ENCODE data around the gene GAR1.
"Not testable (repeated sequence)": the region's sequence is repeated elsewhere in the genome, so short reads cannot be mapped to it uniquely, and the experiment has no call there.

Gene GAR1

GRCh38 chr4:109846395-109847098 lies 31.0 kb downstream of the GAR1 start:
- H3K4me3 ChIP-seq (ENCODE audit: low read length) = no peak overlapping the region
- no peaks in the 10 kb centered on the region for H3K4me1 ChIP-seq (ENCODE audit: control insufficient read depth, insufficient read depth, low read length)
- DNase-seq (ENCODE audit: low read depth, low spot score) = no peak
- no peaks in the 10 kb centered on the region for H3K9me3 ChIP-seq (ENCODE audit: control insufficient read depth, insufficient read depth, low read length)
- H3K27ac ChIP-seq (ENCODE audit: low read length) = no peak overlapping the region
- H3K36me3 ChIP-seq (ENCODE audit: control insufficient read depth, insufficient read depth, low read length) = no peaks in the 10 kb centered on the region
- H3K27me3 ChIP-seq (ENCODE audit: control insufficient read depth, insufficient read depth, low read length) = no peaks in the 10 kb centered on the region
- WGBS (ENCODE audit: insufficient coverage, insufficient read length) = no CpG with 5 or more reads among the region's 6 CpGs

DNA sequence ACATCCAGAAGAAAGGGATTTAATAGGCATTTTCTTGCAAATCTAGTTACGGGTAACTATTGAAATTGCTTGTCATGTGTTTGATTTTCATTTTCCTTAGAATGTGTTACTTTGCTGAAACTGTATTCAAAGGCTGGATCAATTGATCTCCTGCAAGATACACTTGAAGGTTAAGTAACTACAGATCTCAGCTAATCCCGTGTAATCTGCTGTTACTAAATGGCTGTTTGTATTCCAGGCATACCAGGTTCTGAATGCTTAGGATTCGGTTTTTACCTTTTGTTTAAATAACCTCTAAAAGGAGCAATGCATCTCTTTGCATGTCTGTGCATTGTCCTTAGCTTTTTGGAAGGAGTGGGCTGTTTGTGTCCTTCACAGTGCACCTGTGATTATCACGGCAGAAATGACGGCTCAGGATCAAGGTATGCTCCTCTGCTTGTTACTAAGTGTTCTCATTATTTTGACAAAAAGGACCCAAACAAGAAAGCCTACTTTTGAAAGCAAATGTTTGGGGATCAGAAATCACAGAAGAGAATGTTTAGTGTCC lies 32.4 kb downstream of the GAR1 start, which contains the start of gene LRIT3:
LRIT3 (plus strand) TSS at position 212 of the 547 bp plus-strand sequence; CDS start at position 307, 95 bp downstream.
- Histone ChIP-seq H3K27me3 (ENCODE audit: control insufficient read depth, insufficient read depth, low read length) (no peaks in the 10 kb centered on the region), H3K27ac (ENCODE audit: low read length) (no peak within 1 kb of the TSS), H3K4me1 (ENCODE audit: control insufficient read depth, insufficient read depth, low read length) (no peaks in the 10 kb centered on the region), H3K36me3 (ENCODE audit: control insufficient read depth, insufficient read depth, low read length) (no peaks in the 10 kb centered on the region), H3K4me3 (ENCODE audit: low read length) (no peak within 1 kb of the TSS), H3K9me3 (ENCODE audit: control insufficient read depth, insufficient read depth, low read length) (no peaks in the 10 kb centered on the region)
- DNase-seq (ENCODE audit: low read depth, low spot score) = no peak
- WGBS (ENCODE audit: insufficient coverage, insufficient read length) = no CpG with 5 or more reads among the region's 5 CpGs

- H3K4me3 ChIP-seq (ENCODE audit: low read length) = no peak overlapping the region
Measured at GRCh38 chr4:109848501-109848900, 32.9 kb downstream of the GAR1 start.

DNA sequence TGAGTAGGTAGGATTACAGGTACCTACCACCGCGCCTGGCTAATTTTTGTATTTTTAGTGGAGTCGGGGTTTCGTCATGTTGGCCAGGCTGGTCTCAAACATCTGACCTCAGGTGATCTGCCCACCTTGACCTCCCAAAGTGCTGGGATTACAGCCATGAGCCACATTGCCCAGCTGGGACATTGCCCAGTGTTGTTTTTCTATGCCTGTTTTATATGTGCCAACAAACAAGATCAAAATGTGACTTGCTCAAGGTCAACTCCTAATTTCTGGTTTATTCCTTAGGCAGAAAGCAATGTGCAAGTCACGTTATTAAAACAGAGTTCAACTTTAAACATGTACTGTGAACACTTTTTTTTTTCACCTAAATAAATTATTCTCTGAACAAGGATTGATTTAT lies 35.0 kb downstream of the GAR1 start:
- H3K4me3 ChIP-seq (ENCODE audit: low read length) = no peak overlapping the region
- H3K27ac ChIP-seq (ENCODE audit: low read length) = no peak overlapping the region
- WGBS (ENCODE audit: insufficient coverage, insufficient read length) = no CpG with 5 or more reads among the region's 5 CpGs
- H3K9me3 ChIP-seq (ENCODE audit: control insufficient read depth, insufficient read depth, low read length) = no peaks in the 10 kb centered on the region
- H3K36me3 ChIP-seq (ENCODE audit: control insufficient read depth, insufficient read depth, low read length) = no peaks in the 10 kb centered on the region
- H3K27me3 ChIP-seq (ENCODE audit: control insufficient read depth, insufficient read depth, low read length) = no peaks in the 10 kb centered on the region
- no peaks in the 10 kb centered on the region for H3K4me1 ChIP-seq (ENCODE audit: control insufficient read depth, insufficient read depth, low read length)
- no peak for DNase-seq (ENCODE audit: low read depth, low spot score)

More at GRCh38 chr4:109848501-109848900, 32.9 kb downstream of the GAR1 start:
- Histone ChIP-seq H3K27me3 (ENCODE audit: control insufficient read depth, insufficient read depth, low read length) (no peaks in the 10 kb centered on the region), H3K9me3 (ENCODE audit: control insufficient read depth, insufficient read depth, low read length) (no peaks in the 10 kb centered on the region), H3K27ac (ENCODE audit: low read length) (no peak overlapping the region), H3K36me3 (ENCODE audit: control insufficient read depth, insufficient read depth, low read length) (no peaks in the 10 kb centered on the region), H3K4me1 (ENCODE audit: control insufficient read depth, insufficient read depth, low read length) (no peaks in the 10 kb centered on the region)
- WGBS (ENCODE audit: insufficient coverage, insufficient read length) = no CpG with 5 or more reads among the region's 2 CpGs
- no peak for DNase-seq (ENCODE audit: low read depth, low spot score)

GRCh38 chr4:109859426-109860300 lies 44.1 kb downstream of the GAR1 start:
- H3K27me3 ChIP-seq (ENCODE audit: control insufficient read depth, insufficient read depth, low read length) = not testable (repeated sequence)
- WGBS (ENCODE audit: insufficient coverage, insufficient read length) = no CpG with 5 or more reads among the region's 4 CpGs

GRCh38 chr4:109861271-109861670 lies 45.7 kb downstream of the GAR1 start:
- no peak overlapping the region for H3K27ac ChIP-seq (ENCODE audit: low read length)
- H3K36me3 ChIP-seq (ENCODE audit: control insufficient read depth, insufficient read depth, low read length) = no peaks in the 10 kb centered on the region
- no peaks in the 10 kb centered on the region for H3K9me3 ChIP-seq (ENCODE audit: control insufficient read depth, insufficient read depth, low read length)
- no peak overlapping the region for H3K4me3 ChIP-seq (ENCODE audit: low read length)
- no peaks in the 10 kb centered on the region for H3K27me3 ChIP-seq (ENCODE audit: control insufficient read depth, insufficient read depth, low read length)
- no CpG with 5 or more reads among the region's 2 CpGs for WGBS (ENCODE audit: insufficient coverage, insufficient read length)
- H3K4me1 ChIP-seq (ENCODE audit: control insufficient read depth, insufficient read depth, low read length) = no peaks in the 10 kb centered on the region
- DNase-seq (ENCODE audit: low read depth, low spot score) = no peak

More at GRCh38 chr4:109859426-109860300, 44.1 kb downstream of the GAR1 start:
- DNase-seq (ENCODE audit: low read depth, low spot score); H3K4me1 ChIP-seq (ENCODE audit: control insufficient read depth, insufficient read depth, low read length); H3K27ac ChIP-seq (ENCODE audit: low read length); H3K9me3 ChIP-seq (ENCODE audit: control insufficient read depth, insufficient read depth, low read length); H3K4me3 ChIP-seq (ENCODE audit: low read length); H3K36me3 ChIP-seq (ENCODE audit: control insufficient read depth, insufficient read depth, low read length): not testable (repeated sequence)

DNA sequence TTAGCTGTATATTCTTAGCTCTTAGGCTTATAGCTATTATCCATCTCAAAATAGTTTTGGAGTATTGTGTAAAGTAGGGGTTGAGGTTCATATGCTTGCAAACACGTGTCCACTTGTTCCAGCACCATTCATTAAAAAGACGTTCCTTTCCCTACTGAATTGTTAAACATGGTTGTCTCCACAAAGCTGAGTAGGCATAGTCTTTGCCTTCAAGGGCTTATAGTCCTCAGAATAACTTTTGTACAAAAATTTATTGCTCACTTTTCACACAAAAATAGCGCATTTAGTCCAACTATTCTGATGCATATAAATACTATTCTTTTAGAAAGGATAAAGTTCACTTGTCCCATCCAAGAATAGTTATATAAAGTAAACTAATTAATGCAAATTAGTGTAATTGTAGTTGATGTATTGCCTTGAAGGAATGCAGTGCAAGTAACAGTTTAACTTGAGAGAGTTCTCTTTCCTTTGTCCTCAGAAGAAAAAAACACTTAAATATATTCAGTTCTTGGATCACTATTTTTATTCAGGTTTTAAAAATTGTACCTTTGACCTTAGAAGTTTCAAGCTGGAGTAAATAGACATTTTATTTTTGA lies 46.5 kb downstream of the GAR1 start:
- Histone ChIP-seq H3K4me3 (ENCODE audit: low read length) (no peak overlapping the region), H3K27ac (ENCODE audit: low read length) (no peak overlapping the region), H3K9me3 (ENCODE audit: control insufficient read depth, insufficient read depth, low read length) (no peaks in the 10 kb centered on the region), H3K4me1 (ENCODE audit: control insufficient read depth, insufficient read depth, low read length) (no peaks in the 10 kb centered on the region), H3K27me3 (ENCODE audit: control insufficient read depth, insufficient read depth, low read length) (no peaks in the 10 kb centered on the region), H3K36me3 (ENCODE audit: control insufficient read depth, insufficient read depth, low read length) (no peaks in the 10 kb centered on the region)
- no peak for DNase-seq (ENCODE audit: low read depth, low spot score)
- no CpG with 5 or more reads among the region's 3 CpGs for WGBS (ENCODE audit: insufficient coverage, insufficient read length)

DNA sequence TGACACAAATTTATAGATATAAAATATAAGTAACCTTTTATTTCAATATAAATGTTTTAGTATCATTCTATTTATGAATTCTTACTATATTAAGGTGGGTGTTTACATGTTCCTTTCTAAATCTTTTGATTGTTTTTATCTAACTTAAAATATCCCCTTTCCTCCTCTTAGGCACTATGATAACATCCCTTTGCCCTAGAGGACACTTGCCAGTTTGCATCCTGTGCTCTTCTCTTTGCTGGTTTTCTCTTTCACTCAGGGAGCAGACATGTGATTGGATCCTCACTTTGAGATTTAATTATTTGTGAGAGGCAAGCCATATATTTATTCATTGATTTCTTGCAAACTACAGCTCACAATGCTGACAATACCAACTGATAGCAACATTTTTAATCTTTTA lies 48.6 kb downstream of the GAR1 start:
- Histone ChIP-seq H3K9me3 (ENCODE audit: control insufficient read depth, insufficient read depth, low read length) (no peaks in the 10 kb centered on the region), H3K4me1 (ENCODE audit: control insufficient read depth, insufficient read depth, low read length) (no peaks in the 10 kb centered on the region), H3K4me3 (ENCODE audit: low read length) (no peak overlapping the region), H3K36me3 (ENCODE audit: control insufficient read depth, insufficient read depth, low read length) (no peaks in the 10 kb centered on the region), H3K27ac (ENCODE audit: low read length) (no peak overlapping the region), H3K27me3 (ENCODE audit: control insufficient read depth, insufficient read depth, low read length) (no peaks in the 10 kb centered on the region)
- DNase-seq (ENCODE audit: low read depth, low spot score) = no peak

DNA sequence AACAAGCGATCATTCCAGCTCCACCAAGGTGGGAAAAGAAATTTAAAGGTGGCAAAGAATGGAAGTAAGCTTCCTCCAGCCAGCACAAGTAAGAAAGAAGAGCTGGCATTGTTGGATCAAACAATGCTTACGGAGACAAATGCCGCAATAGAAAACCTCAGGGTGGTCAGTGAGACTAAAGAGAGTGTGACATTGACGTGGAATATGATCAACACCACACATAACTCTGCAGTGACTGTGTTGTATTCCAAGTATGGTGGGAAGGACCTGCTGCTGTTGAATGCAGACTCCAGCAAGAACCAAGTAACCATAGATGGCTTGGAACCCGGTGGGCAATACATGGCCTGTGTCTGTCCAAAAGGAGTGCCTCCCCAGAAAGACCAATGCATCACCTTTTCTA lies 54.5 kb downstream of the GAR1 start:
- no peaks in the 10 kb centered on the region for H3K9me3 ChIP-seq (ENCODE audit: control insufficient read depth, insufficient read depth, low read length)
- no peak overlapping the region for H3K4me3 ChIP-seq (ENCODE audit: low read length)
- DNase-seq (ENCODE audit: low read depth, low spot score) = no peak
- H3K4me1 ChIP-seq (ENCODE audit: control insufficient read depth, insufficient read depth, low read length) = no peaks in the 10 kb centered on the region
- no CpG with 5 or more reads among the region's 5 CpGs for WGBS (ENCODE audit: insufficient coverage, insufficient read length)
- no peaks in the 10 kb centered on the region for H3K27me3 ChIP-seq (ENCODE audit: control insufficient read depth, insufficient read depth, low read length)
- no peak overlapping the region for H3K27ac ChIP-seq (ENCODE audit: low read length)
- no peaks in the 10 kb centered on the region for H3K36me3 ChIP-seq (ENCODE audit: control insufficient read depth, insufficient read depth, low read length)

- H3K4me3 ChIP-seq (ENCODE audit: low read length) = no peak overlapping the region
- no peak for DNase-seq (ENCODE audit: low read depth, low spot score)
- H3K9me3 ChIP-seq (ENCODE audit: control insufficient read depth, insufficient read depth, low read length) = no peaks in the 10 kb centered on the region
- H3K36me3 ChIP-seq (ENCODE audit: control insufficient read depth, insufficient read depth, low read length) = no peaks in the 10 kb centered on the region
- H3K4me1 ChIP-seq (ENCODE audit: control insufficient read depth, insufficient read depth, low read length) = no peaks in the 10 kb centered on the region
- WGBS (ENCODE audit: insufficient coverage, insufficient read length) = no CpG with 5 or more reads among the region's 2 CpGs
- H3K27me3 ChIP-seq (ENCODE audit: control insufficient read depth, insufficient read depth, low read length) = no peaks in the 10 kb centered on the region
- H3K27ac ChIP-seq (ENCODE audit: low read length) = no peak overlapping the region
Measured at GRCh38 chr4:109872065-109872464, 56.5 kb downstream of the GAR1 start.
